ENCODE results near the gene NOP58.

DNA sequence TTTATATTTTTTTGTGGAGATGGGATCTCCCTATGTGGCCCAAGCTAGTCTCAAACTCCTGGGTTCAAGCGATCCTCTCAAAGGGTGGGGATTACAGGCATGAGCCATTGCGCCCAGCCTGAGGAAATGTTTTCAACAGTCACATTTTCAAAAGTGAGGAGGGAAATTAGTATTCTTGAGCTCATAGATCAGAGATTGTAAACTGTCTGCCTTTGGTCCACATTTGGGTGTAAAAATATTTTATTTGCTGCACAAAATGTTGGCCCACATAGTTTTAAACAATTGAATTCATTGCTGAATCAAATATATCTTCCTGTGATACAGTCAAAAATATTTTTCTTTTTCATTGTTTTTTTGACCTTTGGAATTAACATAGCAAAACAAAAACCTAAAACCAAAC, 48.6 kb downstream of the NOP58 start:
- TF ChIP-seq, protein P1, sequence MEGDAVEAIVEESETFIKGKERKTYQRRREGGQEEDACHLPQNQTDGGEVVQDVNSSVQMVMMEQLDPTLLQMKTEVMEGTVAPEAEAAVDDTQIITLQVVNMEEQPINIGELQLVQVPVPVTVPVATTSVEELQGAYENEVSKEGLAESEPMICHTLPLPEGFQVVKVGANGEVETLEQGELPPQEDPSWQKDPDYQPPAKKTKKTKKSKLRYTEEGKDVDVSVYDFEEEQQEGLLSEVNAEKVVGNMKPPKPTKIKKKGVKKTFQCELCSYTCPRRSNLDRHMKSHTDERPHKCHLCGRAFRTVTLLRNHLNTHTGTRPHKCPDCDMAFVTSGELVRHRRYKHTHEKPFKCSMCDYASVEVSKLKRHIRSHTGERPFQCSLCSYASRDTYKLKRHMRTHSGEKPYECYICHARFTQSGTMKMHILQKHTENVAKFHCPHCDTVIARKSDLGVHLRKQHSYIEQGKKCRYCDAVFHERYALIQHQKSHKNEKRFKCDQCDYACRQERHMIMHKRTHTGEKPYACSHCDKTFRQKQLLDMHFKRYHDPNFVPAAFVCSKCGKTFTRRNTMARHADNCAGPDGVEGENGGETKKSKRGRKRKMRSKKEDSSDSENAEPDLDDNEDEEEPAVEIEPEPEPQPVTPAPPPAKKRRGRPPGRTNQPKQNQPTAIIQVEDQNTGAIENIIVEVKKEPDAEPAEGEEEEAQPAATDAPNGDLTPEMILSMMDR (IDR thresholded peaks at IDR 0.05): no peak
- no peak for TF ChIP-seq EP300 (IDR thresholded peaks at IDR 0.05; ENCODE audit: low read depth)
- no peak for TF ChIP-seq POLR2A (IDR thresholded peaks at IDR 0.05)
